DMS 273 treated with DMSO at 0.1 percent for 48 hours (cell line): ENCODE results near the gene TLCD4.
A peak's percentile ranks its signal among the peaks of the same experiment; 100 is the strongest.
"Not testable (repeated sequence)": the region's sequence is repeated elsewhere in the genome, so short reads cannot be mapped to it uniquely, and the experiment has no call there.

ENCODE experiments used
- DNase-seq: peaks from one replicate; lab custom pipeline; 2025; lab: John Stamatoyannopoulos, UW

TLCD4 gene, protein sequence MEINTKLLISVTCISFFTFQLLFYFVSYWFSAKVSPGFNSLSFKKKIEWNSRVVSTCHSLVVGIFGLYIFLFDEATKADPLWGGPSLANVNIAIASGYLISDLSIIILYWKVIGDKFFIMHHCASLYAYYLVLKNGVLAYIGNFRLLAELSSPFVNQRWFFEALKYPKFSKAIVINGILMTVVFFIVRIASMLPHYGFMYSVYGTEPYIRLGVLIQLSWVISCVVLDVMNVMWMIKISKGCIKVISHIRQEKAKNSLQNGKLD

DNA sequence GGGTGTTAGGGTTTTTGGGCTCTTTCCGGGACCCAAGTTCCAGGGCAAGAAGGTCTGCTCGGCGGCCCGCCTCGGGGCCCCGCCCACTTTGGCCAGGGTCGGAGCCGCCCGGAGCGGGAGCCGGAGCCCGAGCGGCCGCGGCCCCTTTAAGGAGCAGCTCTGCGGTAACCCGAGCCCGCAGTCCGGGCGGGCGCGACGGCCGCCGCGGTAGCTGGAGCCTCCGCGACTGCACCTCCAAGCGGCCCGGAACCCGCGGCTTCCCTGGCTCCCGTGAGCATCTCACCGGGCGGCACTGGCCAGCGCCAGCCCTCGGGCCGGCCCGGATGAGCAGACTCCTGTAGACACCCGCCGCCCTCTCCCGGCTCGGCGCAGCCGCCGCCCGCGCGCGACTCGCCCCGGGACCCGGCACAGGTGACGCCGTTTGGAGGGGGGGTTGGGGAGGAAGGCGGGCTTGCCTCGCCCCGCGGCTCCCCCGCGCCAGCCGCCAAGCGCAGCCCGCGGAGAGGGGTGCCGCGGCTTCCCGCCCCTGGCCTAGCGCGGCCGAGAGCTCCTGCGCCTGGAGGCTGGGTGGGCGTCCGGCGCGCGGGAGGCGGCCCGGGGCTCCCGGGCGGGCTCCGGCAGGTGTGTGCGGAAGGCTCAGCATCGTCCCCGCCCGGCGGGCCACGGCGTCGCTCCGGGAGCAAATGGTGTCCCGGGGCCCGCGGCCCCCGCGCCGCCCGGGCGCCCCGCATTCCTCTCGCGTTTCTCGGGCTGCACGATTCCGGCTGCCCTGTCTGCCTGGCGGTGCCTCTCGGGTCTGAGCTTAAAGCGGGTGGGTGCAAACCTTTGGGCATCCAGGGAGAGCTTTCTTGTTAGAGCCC lies at the start of gene TLCD4:
TLCD4 (plus strand) TSS at position 149 of the 860 bp plus-strand sequence. CDS start 26,547 bp downstream, outside the sequence.
- peak; percentile 58 for DNase-seq

DNA sequence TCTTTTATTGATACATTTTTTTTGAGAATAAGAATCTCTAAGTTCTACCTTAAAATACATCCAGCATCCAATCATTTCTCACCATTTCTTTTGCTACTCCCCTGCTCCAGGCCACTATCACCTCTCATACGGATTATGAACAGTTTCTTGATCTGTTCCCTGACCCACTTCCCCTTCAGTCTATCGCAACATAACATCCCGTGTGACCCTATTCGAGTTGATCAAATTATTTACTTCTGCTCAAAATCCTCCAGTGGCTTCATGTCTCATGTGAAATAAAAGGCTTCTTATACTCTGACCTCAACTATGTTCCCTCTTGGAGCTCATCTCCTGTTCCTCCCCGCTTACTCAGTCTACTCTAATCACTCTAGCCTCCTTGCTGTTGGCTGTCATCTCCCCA lies 49.6 kb upstream of the TLCD4 start:
- DNase-seq, result no peak

DNA sequence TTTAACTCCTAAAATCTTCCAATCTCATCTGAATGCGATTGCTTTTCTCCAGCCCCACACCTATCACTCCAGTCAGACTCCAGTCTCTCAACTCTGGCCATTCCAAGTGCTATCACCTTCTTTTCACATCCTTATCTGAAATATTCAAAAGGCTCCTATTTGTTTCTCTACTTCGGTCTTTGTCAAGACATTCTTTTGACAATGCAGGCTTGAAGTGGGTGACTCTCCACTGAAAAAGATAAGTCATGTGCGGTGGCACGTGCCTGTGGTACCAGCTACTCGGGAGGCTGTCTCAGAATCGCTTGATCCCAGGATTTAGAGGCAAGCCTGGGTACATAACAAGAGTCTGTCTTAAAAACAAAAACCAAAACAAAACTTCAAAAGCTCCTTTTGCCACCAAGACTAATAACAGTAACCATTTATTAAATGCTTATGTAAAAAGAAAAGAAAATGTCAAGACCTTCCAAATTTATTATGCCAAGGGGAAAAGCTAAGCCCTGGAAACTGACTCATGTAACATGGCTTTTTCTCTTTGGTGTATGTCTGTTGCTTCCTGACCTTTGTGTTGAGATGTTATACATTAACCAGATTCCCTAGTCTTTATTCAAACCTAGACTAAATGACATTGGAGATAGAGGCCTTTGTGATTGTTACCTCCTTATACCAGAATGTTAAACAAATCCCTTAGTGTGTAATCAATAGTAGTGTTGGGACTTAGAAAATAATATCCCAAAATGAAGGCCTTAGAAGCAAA lies 48.0 kb upstream of the TLCD4 start:
- DNase-seq, result no peak

DNA sequence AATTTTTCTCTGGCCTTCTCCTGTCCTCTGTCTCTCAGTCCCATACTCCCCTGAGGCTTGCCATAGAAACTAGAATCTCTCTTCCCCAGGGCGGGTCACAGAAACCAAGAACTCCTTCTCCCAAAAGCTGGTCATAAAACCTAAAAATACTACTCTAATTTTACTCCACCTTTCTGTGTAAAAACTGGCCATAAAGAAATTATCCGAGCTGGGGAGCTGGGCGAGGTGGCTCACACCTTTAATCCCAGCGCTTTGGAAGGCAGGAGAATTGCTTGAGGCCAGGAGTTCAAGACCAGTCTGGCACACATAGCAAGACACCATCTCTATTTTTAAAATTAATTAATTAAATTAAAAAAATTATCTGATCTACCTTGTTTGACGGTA lies 47.5 kb upstream of the TLCD4 start:
- no peak for DNase-seq

DNA sequence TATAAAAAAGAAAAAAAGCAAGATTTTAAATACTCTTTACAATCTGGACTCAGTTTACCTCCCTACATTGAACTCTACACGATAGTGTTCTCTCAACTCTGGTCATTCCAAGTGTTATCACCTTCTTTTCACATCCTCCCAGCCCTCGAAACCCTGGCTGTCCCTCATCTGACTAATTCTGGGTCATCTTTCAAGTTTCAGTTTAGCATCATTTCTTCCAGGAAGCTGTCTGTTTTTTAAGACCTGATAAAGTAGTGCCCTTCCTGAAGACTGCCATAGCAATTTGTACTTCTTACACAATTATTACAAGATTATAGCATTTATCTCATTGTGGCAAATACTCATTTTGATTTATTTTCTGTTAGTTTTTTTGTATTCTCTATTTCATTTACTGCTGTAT lies 45.6 kb upstream of the TLCD4 start:
- no peak for DNase-seq

DNA sequence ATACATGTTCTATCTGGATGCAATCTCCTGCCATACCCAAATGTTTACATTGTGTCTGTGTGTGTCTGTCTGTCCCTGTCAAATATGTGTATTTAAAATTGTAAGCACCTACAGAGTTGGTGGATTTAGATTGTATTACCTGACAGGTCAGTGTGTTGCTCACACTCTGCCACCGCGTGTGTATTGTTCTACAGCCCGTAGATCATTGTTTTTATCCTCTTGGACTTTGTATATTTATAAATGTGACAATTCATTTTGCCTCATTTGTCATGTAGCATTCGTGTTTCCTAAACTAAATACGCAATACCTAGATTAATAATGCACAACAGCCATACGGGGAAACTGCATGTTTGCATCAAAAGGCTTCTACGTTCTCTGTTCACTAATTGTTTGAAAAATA lies 45.0 kb upstream of the TLCD4 start:
- DNase-seq, result no peak

DNA sequence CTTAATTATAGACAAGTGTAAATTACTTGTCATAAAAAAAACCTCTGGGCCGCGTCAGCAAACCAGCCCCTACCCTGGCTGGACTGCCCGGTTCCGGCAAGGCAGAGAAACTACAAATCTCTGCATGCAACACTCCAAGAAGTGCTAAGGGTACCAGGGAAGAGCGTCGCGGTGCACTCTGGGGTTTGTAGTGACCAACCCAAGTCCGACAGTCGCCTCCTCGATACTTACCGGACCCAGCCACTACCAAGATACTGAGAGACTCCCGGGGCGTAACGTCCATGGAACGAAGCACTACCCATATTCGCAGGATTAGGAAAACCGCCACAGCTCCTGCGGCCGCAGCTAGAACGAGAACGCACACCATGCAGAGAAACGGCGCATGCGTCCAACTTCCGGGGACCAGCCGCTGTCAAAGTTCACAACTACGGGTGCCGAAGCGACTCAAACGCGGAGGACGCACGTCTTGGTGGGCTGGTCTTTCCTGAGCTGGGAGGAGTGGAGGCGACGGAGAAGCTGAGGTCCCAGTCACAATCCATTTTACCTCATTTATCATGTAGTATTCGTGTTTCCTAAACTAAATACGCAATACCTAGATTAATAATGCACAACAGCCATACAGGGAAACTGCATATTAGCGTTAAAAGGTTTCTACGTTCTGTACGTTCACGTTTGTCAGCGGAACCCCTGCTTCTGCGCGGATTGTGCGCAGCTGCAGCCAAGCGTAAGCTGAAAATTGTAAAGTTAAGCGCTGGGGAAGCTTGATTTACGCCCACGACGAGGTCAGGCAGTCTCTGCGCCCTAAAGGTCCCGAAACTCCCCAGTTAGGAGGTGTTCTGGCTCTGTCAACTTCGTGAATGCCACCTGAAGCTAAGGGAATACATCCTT lies 44.4 kb upstream of the TLCD4 start, which contains the start of gene ALG14:
ALG14 (minus strand) TSS at position 420 of the 888 bp plus-strand sequence; CDS start at position 367, 53 bp downstream.
- peak; percentile 91 for DNase-seq

DNA sequence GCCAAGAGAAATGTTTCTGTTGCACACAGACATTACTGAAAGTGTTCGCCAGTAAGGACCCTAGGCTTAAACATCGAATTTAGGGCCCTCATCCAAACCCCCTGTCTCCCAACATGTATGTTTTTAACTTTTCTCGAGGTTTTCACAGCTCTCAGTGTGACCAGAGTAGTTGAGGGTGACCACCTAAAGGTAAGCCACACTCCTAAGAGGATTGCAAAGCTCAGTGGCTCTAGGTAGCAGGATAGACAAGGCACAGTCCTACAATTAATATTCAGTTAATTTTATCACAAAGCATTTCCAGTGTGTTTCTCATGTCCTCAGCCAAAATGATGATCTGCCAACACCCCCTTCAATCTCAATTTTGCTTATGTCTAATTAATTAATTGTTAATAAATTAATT lies 43.7 kb upstream of the TLCD4 start:
- no peak for DNase-seq

DNA sequence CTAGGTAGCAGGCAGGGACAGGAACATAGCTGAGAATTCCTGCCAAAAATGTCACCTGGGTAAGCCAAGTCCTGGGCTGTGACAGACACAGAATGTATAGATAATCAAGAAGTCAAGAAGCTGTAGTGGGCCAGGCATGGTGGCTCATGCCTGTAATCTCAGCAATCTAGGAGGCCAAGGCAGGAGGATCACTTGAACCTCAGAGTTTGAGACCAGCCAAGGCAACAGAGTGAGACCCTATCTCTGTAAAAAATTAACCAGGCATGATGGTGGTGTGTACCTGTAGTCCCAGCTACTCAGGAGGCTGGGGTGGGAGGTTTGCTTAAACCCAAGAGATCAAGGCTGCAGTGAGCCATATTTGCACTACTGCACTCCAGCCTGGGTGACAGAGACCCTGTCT lies 41.1 kb upstream of the TLCD4 start:
- DNase-seq, result no peak

DNA sequence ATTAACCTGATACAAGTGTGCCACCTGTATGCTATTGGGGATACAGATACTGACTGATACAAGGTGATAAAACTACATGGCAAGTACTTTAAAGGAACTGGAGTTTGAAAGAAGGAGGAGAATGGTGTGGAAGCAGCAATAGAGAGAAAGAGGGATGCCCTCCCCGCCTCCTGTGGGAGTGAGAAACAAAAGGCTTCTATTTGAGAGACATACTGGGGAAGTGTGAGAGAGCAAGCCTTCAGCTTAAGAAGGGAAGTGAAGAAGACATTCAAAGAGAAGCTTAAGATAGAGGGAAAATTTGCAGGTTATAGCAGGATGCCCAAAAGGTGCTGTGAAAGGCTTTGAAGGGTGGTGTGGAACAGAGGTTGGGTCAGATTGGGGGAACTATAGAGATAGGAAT lies 36.7 kb upstream of the TLCD4 start:
- no peak for DNase-seq

DNA sequence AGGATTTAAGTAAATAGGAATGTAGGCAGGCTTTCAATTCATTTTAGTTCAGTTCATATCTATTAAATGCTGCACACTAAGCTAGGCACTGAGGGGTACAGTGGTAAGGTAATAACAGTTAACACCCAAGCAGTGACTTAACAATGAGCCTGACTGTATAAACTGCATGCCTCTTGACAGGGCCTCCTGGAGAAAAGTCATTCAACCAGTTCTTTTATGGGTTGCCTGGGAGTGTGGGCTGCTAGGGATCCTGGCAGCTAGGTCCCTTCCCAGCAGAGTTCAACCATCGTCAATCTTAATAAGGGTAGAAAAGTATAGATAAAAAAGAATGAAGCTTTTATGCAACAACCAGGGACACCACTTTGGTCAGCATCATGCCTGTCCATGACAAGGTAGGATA lies 36.3 kb upstream of the TLCD4 start:
- DNase-seq, result no peak

DNA sequence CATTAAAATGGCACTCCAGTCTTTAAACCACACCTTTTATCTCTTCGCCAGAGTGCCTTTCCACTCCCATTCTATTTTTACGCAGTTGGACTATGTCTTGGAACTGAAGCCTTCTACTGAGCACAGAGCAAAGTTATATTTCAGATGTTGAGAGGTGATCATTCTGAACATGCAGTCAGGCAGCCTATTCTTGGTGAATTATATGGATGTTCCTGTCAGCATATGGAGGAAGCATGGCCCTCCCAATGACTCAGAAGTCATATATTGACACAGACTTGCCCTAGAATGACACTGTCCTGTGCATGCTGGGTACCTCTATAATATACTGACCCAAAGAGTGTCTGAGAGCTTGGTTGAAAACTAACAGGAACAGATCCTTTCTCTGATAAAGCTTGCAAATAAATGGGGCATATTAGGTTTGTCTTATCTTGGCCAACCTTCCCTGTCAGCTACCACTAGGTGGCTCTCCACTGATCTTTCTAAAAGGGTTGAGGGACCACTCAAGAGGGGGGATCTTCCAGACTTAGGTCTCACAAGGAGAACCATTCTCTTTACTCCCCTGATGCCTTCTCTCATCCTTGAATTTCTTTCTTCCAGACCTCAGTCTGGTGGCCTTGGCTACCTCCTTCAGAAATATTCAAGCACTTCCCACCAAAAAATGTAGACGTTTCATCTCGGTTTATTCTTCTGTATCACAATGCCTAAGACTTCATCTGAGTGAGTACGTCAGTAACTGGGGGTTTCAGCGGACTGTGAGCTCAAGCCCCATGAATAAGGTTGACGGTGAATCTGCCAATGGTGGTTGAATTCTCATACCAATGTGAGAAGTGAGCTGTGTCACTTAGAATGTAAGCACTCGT lies 32.6 kb upstream of the TLCD4 start:
- no peak for DNase-seq

DNA sequence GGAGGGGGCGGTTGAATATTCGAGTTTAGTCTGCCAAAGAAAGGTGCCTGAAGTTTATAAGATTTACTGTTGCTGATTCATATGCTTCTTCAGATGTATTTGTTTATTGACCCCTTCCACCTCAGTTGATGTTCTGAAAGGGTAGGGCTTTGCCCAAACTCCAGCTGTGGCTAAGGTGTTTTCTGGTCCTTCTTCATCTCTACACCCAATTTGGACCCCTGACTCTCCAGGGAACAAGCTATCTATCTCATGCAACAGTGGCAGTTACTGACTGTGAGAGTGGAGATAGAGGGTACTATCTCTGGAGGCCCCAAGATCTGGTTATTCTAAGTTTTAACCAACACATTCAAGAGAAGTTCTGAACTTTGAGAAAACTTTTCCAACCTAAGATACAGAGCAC lies 31.8 kb upstream of the TLCD4 start:
- no peak for DNase-seq

DNA sequence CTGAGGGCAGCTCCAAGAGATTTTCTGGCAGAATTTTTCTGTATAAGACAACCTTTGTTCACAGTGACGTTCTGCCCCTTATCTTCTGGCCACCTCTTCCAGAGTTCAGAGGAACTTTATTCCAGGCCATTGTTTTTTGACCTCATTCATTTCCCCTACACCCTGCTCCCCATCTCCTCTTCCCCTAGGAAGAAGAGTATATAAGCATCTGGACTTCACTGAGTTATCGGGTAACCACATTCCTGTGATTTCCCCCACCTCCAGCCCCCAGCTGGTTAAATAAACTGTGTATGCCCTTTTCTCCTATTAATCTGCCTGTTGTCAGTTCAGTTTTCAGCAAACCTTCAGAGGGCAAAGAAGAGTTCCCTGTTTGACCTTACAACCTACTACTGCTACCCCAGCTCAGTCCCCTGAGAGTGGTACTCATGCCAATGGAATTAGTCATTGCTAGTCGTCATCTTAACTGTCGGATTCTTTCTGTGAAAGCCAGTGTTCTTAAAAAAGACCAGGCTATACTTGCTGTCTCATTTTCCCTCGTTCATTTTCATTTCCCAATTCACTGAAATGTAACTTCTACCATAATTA lies 30.1 kb upstream of the TLCD4 start:
- peak; percentile 37 for DNase-seq

DNA sequence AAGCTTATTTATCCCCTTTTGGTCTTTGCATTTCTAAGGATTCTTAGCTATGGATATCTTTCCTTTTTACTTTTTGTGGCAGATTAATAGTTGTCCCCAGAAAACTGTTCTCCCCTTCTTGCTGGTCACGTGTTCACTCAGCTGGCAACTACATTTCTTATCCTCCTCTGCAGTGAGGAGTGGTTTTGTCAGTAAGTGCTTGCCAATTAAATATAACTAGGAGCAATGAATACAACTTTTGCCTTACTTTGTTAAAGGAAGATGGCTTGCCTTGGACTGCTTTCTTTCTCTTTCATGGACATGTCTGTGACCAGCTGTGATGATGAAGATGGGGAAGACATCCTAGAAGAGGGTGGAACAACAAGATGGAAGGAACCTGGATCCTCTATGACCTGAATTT lies 28.9 kb upstream of the TLCD4 start:
- no peak for DNase-seq

DNA sequence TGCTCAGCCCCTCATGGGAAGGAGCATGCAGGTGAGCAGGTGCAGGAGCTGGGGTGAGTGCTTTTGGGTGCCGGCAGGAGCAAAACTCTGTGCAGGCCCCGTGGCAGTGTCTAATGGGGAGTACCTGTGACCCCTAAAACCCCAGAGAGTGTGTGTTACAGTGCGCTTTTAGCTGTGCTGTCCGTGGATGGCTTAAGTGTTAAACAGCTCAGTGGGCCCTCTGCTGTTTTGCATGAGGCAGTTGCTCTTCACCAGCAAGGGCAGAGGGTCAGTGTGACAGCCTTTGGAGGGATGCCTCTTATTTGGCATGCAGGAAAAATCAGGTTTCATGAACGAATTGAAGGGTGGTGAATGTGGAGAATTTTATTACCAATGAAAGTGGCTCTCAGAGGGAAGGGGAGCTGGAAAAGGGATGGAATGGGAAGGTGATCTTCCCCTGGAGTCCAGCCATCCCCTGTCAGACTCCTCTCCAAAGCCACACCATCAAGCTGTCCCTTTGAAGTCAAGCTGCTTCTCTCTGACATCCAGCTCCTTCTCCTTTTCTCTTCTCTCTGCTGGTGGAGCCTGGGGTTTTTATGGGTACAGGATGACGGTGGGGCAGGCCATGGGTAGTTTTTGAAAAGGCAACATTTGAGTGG lies 27.4 kb upstream of the TLCD4 start:
- DNase-seq, result no peak

DNA sequence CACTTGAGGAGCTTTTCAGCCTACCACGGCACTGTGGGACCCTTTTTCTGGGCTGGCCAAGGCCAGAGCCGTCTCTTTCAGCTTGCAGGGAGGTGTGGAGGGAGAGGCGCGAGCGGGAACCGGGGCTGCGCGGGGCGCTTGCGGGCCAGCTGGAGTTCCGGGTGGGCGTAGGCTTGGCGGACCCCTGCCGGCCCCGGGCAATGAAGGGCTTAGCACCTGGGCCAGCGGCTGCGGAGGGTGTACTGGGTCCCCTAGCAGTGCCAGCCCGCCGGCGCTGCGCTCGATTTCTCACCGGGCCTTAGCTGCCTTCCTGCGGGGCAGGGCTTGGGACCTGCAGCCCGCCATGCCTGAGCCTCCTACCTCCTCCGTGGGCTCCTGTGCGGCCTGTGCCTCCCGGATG lies 25.9 kb upstream of the TLCD4 start:
- not testable (repeated sequence) for DNase-seq

DNA sequence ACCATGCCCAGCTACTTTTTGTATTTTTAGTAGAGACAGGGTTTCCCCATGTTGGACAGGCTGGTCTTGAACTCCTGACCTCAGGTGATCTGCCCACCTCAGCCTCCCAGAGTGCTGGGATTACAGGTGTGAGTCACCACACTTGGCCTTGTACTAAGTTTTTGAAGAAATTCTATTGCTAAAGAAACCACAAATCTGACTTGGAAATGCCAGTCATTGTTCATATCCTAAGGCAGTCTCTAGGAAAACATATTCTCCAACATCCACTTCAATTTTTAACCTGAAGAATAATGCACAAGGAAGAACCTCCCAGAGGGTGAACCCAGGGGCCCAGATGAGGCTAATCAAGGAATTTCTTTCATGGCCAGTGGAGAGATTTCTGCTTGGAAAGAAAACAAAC lies 24.3 kb upstream of the TLCD4 start:
- not testable (repeated sequence) for DNase-seq

DNA sequence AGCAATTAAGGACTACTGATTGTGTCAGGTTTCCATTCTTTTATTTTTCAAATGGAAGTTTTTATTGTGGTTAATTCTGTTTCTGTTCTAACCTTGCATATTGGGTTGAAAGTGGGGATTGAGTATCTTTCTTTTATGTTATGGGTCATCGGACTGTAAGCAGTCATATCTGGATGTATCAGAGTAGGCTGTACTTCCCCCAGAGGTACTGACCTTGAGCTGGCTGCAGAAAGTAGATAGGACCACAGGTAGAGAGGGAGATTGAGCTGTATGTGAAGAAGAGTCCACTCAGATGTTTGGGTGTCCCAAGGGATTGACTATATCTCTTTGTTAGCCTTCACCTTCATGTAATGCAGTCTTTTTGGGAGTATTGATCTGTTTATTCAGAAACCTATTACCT lies 23.9 kb upstream of the TLCD4 start:
- DNase-seq, result no peak

DNA sequence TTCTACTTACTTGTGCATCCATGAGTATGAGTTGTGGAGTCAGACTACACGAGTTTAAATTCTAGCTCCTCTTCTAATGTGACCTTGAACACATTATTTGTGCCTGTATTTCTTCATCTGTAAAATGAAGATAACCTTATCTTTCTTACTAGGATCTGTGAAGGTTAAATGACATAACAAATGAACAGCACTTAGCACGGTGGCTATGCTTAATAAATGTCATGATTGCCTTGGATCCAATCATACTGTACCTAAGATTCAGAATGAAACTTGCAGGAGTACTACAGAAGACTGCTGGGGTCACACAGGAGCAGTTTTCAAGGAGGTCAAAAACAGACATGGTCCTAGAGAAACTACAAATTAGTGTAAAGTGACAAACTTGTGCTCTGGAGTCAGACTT lies 22.2 kb upstream of the TLCD4 start:
- DNase-seq, result no peak
